GM11168 (cell line): ENCODE results near the gene CARMIL1.

ENCODE experiments used
- in situ Hi-C: fragments of 300-500 bp; cut with MboI; formaldehyde crosslinking; loops from one replicate; pipeline ENCODE4 v1.12.0; 2022; ENCODE audit warnings: low sequenced_read_pairs; ENCODE audit not compliant: unreplicated experiment

The CARMIL1 gene

GRCh38 chr6:25399885-25400284 is 120.7 kb downstream of the CARMIL1 start:
- in situ Hi-C loops = no loop called here

GRCh38 chr6:25401711-25402110 is 122.5 kb downstream of the CARMIL1 start:
- in situ Hi-C loops = no loop called here

- in situ Hi-C loops = no loop called here
Measured at GRCh38 chr6:25402125-25402524, 123.0 kb downstream of the CARMIL1 start.

- in situ Hi-C loops = no loop called here
Measured at GRCh38 chr6:25403150-25403549, 124.0 kb downstream of the CARMIL1 start.

- in situ Hi-C loops = no loop called here
Measured at GRCh38 chr6:25404091-25404490, 124.9 kb downstream of the CARMIL1 start.

- in situ Hi-C loops = no loop called here
Measured at GRCh38 chr6:25404693-25405169, 125.6 kb downstream of the CARMIL1 start.

- in situ Hi-C loops = no loop called here
Measured at GRCh38 chr6:25405442-25405841, 126.3 kb downstream of the CARMIL1 start.

- in situ Hi-C loops = no loop called here
Measured at GRCh38 chr6:25407431-25407830, 128.3 kb downstream of the CARMIL1 start.

GRCh38 chr6:25410102-25410501 is 130.9 kb downstream of the CARMIL1 start:
- in situ Hi-C loops = no loop called here

GRCh38 chr6:25411316-25411950 is 132.3 kb downstream of the CARMIL1 start:
- in situ Hi-C loops = no loop called here

GRCh38 chr6:25413207-25413905 is 134.2 kb downstream of the CARMIL1 start:
- in situ Hi-C loops = no loop called here

- in situ Hi-C loops = no loop called here
Measured at GRCh38 chr6:25414168-25414567, 135.0 kb downstream of the CARMIL1 start.

GRCh38 chr6:25414755-25415154 is 135.6 kb downstream of the CARMIL1 start:
- in situ Hi-C loops = no loop called here

GRCh38 chr6:25415274-25415673 is 136.1 kb downstream of the CARMIL1 start:
- in situ Hi-C loops = no loop called here

GRCh38 chr6:25415701-25416100 is 136.5 kb downstream of the CARMIL1 start:
- in situ Hi-C loops = no loop called here

GRCh38 chr6:25417046-25417605 is 138.0 kb downstream of the CARMIL1 start:
- in situ Hi-C loops = no loop called here

- in situ Hi-C loops = no loop called here
Measured at GRCh38 chr6:25418454-25419052, 139.4 kb downstream of the CARMIL1 start.

GRCh38 chr6:25419879-25420278 is 140.7 kb downstream of the CARMIL1 start:
- in situ Hi-C loops = no loop called here

- in situ Hi-C loops = no loop called here
Measured at GRCh38 chr6:25423358-25423757, 144.2 kb downstream of the CARMIL1 start.

- in situ Hi-C loops = no loop called here
Measured at GRCh38 chr6:25424303-25424702, 145.1 kb downstream of the CARMIL1 start.

GRCh38 chr6:25427549-25427948 is 148.4 kb downstream of the CARMIL1 start:
- in situ Hi-C loops = no loop called here
